ENCODE results near the gene ATP9A. TPM values are rescaled to one million over a fixed set of nuclear protein-coding genes. Genes with fewer than 3 reads are reported as not detected.
A peak's percentile ranks its signal among the peaks of the same experiment; 100 is the strongest.

ATP9A gene
- total RNA-seq, 1 experiment from 2014 or later: 12.1 TPM

DNA sequence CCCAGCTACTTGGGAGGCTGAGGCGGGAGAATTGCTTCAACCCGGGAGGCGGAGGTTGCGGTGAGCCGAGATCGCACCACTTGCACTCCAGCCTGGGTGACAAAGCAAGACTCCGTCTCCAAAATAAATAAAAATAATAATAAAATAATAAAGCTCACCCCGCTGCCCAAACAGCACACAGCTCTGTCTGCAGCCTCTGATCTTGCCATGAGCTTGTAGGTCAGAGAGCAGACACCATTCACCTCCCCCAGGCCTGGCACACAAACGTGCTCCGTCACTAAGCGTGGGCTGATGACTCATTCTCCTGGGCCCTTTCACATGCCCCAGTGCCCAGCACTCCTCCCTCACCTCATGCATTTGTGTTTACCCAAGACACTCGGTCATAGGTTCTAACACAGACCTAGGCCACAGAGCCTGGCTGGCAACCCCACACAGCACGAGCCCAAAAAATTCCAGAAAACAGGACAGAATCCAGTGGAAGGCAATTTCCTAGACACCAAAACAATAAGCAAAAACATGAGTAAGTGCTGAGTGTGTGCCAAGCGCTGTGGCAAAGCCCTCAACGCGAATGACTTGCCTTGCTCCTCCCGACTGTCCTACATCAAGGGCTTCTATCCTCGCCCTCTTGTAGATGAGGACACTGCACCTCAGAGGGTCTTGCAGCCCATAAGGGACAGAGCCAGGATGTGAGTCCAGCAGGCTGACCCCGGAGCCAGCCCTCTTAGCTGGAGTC lies 18.0 kb downstream of the ATP9A start:
- Histone ChIP-seq H4K8ac (replicated peaks; ENCODE audit: insufficient read length, low read depth, low read length) (no peak overlapping the region), H2BK20ac (ENCODE audit: low read depth, low read length, poor library complexity, severe bottlenecking) (no peak overlapping the region), H3K4me1 (ENCODE audit: insufficient read depth, low read length) (no peaks in the 10 kb centered on the region), H4K5ac (ENCODE audit: insufficient read length, low read depth, low read length) (no peak overlapping the region), H2AK5ac (ENCODE audit: insufficient read length, low read length) (no peak overlapping the region), H4K20me1 (ENCODE audit: control insufficient read depth, insufficient read depth, insufficient read length) (no peaks in the 10 kb centered on the region), H2BK5ac (ENCODE audit: insufficient read length, low read length) (no peak overlapping the region), H3K56ac (ENCODE audit: insufficient read length, low read depth, low read length) (no peak overlapping the region), H3K27ac (ENCODE audit: insufficient read length, low read depth, low read length) (no peak overlapping the region), H3K27me3 (ENCODE audit: insufficient read depth, low read length) (no peaks in the 10 kb centered on the region), H2BK12ac (ENCODE audit: insufficient read length, low read depth, low read length) (no peak overlapping the region), H2BK120ac (ENCODE audit: low read depth, low read length, poor library complexity, severe bottlenecking) (no peak overlapping the region), H3T11ph (ENCODE audit: low read length) (no peak overlapping the region), H4K91ac (ENCODE audit: insufficient read length, low read depth, low read length) (no peak overlapping the region), H3K79me2 (ENCODE audit: insufficient read depth, low read length) (no peaks in the 10 kb centered on the region), H3K4ac (ENCODE audit: low read depth, low read length) (no peak overlapping the region), H3K79me1 (ENCODE audit: insufficient read depth, low read depth, low read length, poor library complexity, severe bottlenecking) (no peaks in the 10 kb centered on the region), H3K9me3 (ENCODE audit: control insufficient read depth, low read depth, low read length) (no peaks in the 10 kb centered on the region), H3K9ac (ENCODE audit: extremely low read depth, insufficient read length, low read length) (no peak overlapping the region), H2AFZ (ENCODE audit: low read length) (no peak overlapping the region), H3K18ac (ENCODE audit: insufficient read length, low read depth, low read length) (no peak overlapping the region), H3K14ac (ENCODE audit: insufficient read depth, low read length) (no peak overlapping the region), H2BK15ac (ENCODE audit: low read depth, low read length) (no peak overlapping the region), H3K23me2 (ENCODE audit: insufficient read length, low read depth, low read length, poor library complexity, severe bottlenecking) (no peaks in the 10 kb centered on the region), H3K4me2 (ENCODE audit: insufficient read depth, insufficient read length, low read length) (no peak overlapping the region), H3K23ac (ENCODE audit: insufficient read length, low read depth, low read length) (no peak overlapping the region)
- Mint-ChIP-seq H3K4me3 (no peak overlapping the region), H3K27ac (peak overlapping the region in 2 of 3 experiments; percentile 42 to 90; a peak in 5 of 7 replicates), H3K4me1 (peaks cover 12 to 15% of the 10 kb centered on the region in 2 experiments), H3K27me3 (ENCODE audit: low read depth) (no peaks in the 10 kb centered on the region), H3K9me3 (no peaks in the 10 kb centered on the region), H3K36me3 (ENCODE audit: insufficient read depth in 1 of 3, low read depth in 3 of 3) (peaks cover 0 to 2% (median 0%) of the 10 kb centered on the region in 3 experiments; a peak in 2 of 7 replicates)
- TF ChIP-seq, protein P1, sequence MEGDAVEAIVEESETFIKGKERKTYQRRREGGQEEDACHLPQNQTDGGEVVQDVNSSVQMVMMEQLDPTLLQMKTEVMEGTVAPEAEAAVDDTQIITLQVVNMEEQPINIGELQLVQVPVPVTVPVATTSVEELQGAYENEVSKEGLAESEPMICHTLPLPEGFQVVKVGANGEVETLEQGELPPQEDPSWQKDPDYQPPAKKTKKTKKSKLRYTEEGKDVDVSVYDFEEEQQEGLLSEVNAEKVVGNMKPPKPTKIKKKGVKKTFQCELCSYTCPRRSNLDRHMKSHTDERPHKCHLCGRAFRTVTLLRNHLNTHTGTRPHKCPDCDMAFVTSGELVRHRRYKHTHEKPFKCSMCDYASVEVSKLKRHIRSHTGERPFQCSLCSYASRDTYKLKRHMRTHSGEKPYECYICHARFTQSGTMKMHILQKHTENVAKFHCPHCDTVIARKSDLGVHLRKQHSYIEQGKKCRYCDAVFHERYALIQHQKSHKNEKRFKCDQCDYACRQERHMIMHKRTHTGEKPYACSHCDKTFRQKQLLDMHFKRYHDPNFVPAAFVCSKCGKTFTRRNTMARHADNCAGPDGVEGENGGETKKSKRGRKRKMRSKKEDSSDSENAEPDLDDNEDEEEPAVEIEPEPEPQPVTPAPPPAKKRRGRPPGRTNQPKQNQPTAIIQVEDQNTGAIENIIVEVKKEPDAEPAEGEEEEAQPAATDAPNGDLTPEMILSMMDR (conservative IDR thresholded peaks at IDR 0.05): no peak
- DNase-seq: no peak
- WGBS (ENCODE audit: extremely low coverage, insufficient read length, low lambda C conversion rate): no CpG with 5 or more reads among the region's 19 CpGs

Data from H9 (cell line).